Erythroblast (primary cell): ENCODE results near the gene CNTN4.

Experiments
- GATA1 ChIP-seq: IDR thresholded peaks from 2 replicates; pipeline ENCODE4 v1.6.1; 2011; ENCODE audit warnings: low read depth, mild to moderate bottlenecking, control low read depth, low read length, moderate library complexity
- POLR2A ChIP-seq: IDR thresholded peaks from 2 replicates; pipeline ENCODE4 v1.6.1; 2011; ENCODE audit warnings: mild to moderate bottlenecking, low read length

- no peak for TF ChIP-seq POLR2A
- TF ChIP-seq GATA1, result no peak
Observed at GRCh38 chr3:3082234-3082924, 983.7 kb downstream of the CNTN4 start.
